Kidney (tissue), 22 donors: ENCODE results near the gene HERC4. TPM values are rescaled to one million over a fixed set of nuclear protein-coding genes. Genes with fewer than 3 reads are reported as not detected.

ENCODE experiments used
- DNase-seq, 5 donors: peaks; one replicate each; pipeline ENCODE4 v3.0.0-alpha.2; 2013 to 2020
- FAIRE-seq: peaks from 2 replicates; lab custom pipeline; 2012; peaks lifted over from hg19 to GRCh38; lab: Jason Lieb, UNC
- H3K27ac ChIP-seq, 2 donors: one replicate each; pipeline ENCODE4 v1.7.0; 2013; ENCODE audit warnings: low read depth in 2 of 2, low read length in 2 of 2, inconsistent platforms in 1 of 2
- H3K27me3 ChIP-seq: one replicate; pipeline ENCODE4 v1.7.1; 2013; ENCODE audit warnings: low read length, inconsistent platforms; ENCODE audit not compliant: control insufficient read depth, insufficient read depth
- H3K36me3 ChIP-seq, 3 donors: one replicate each; pipeline versions ENCODE4 v1.7.0 to v1.7.1; 2013; ENCODE audit warnings: low read length in 3 of 3, control low read depth in 1 of 3, inconsistent platforms in 1 of 3; ENCODE audit not compliant: insufficient read depth in 3 of 3, control insufficient read depth in 2 of 3
- H3K4me1 ChIP-seq, 3 donors: one replicate each; pipeline versions ENCODE4 v1.7.0 to v1.7.1; 2013; ENCODE audit warnings: low read length in 3 of 3, inconsistent platforms in 1 of 3, low read depth in 1 of 3; ENCODE audit not compliant: control insufficient read depth in 2 of 3, insufficient read depth in 2 of 3
- H3K4me3 ChIP-seq, 3 donors: one replicate each; pipeline versions ENCODE4 v1.7.0 to v1.8.1; 2013; ENCODE audit warnings: low read length in 3 of 3, control low read depth in 1 of 3, inconsistent platforms in 1 of 3
- H3K9ac ChIP-seq, 3 donors: one replicate each; pipeline versions ENCODE4 v1.7.0 to v1.7.1; 2013; ENCODE audit warnings: low read length in 3 of 3, control low read depth in 1 of 3, inconsistent platforms in 1 of 3
- H3K9me3 ChIP-seq, 3 donors: one replicate each; pipeline versions ENCODE4 v1.7.0 to v1.7.1; 2013; ENCODE audit warnings: low read length in 3 of 3, control low read depth in 1 of 3, inconsistent platforms in 1 of 3; ENCODE audit not compliant: control insufficient read depth in 2 of 3, insufficient read depth in 1 of 3
- intact Hi-C: fragments of 100-400 bp; cut with DNase I; formaldehyde crosslinking; loops from one replicate; pipeline ENCODE4 v1.11.1; 2022
- long read RNA-seq, 10 donors: library from polyadenylated mRNA in 1 of 10; unstranded in 1 of 10; transcript quantifications; one replicate each; pipeline ENCODE4 v2.0.0 and lab custom pipeline, GENCODE V29; 2021 to 2026
- polyA plus RNA-seq: library from polyadenylated mRNA; stranded (reverse); fragments of 350-450 nt; fragmentation: Illumina TruSeq; extraction: RNeasy Lipid Tissue Mini Kit (QIAGEN cat#74804); gene quantifications from one replicate; pipeline ENCODE4 v1.2.3, GENCODE V29; 2014; ENCODE audit warnings: low read depth, low replicate concordance; ENCODE audit not compliant: insufficient read depth
- total RNA-seq: library from RNA; stranded (reverse); fragmentation: NEBNext Ultra II Directional; extraction: Animal tissue kit (Norgen Biotek cat#: 25700); gene quantifications from one replicate; pipeline ENCODE4 v1.2.1, GENCODE V29; 2021
- TF ChIP-seq, protein P1 (sequence below): IDR thresholded peaks from 3 replicates; pipeline ENCODE4 v1.5.1; 2012; ENCODE audit warnings: mild to moderate bottlenecking, moderate library complexity, borderline replicate concordance; ENCODE audit not compliant: insufficient read depth; ENCODE audit errors: extremely low read depth
- donor health status: control.
- donor health status: control.
- donor health status: control.
- donor health status: control.
- donor health status: control.
- donor health status: DM: yes; HTN: yes; CAD: no.
- donor health status: Normal renal cell carcinoma (clear cell type).

The HERC4 gene, protein sequence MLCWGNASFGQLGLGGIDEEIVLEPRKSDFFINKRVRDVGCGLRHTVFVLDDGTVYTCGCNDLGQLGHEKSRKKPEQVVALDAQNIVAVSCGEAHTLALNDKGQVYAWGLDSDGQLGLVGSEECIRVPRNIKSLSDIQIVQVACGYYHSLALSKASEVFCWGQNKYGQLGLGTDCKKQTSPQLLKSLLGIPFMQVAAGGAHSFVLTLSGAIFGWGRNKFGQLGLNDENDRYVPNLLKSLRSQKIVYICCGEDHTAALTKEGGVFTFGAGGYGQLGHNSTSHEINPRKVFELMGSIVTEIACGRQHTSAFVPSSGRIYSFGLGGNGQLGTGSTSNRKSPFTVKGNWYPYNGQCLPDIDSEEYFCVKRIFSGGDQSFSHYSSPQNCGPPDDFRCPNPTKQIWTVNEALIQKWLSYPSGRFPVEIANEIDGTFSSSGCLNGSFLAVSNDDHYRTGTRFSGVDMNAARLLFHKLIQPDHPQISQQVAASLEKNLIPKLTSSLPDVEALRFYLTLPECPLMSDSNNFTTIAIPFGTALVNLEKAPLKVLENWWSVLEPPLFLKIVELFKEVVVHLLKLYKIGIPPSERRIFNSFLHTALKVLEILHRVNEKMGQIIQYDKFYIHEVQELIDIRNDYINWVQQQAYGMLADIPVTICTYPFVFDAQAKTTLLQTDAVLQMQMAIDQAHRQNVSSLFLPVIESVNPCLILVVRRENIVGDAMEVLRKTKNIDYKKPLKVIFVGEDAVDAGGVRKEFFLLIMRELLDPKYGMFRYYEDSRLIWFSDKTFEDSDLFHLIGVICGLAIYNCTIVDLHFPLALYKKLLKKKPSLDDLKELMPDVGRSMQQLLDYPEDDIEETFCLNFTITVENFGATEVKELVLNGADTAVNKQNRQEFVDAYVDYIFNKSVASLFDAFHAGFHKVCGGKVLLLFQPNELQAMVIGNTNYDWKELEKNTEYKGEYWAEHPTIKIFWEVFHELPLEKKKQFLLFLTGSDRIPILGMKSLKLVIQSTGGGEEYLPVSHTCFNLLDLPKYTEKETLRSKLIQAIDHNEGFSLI
- 47.1 TPM for total RNA-seq
- 13.3 TPM for polyA plus RNA-seq
- long read RNA-seq, donor 1, partial matches to known transcripts = 0 of 1 reads
- long read RNA-seq, donor 1, other reads (novel, unspliced or antisense) = 0 of 1 reads
- long read RNA-seq, donor 2, partial matches to known transcripts = 8 of 14 reads
- long read RNA-seq, donor 2, other reads (novel, unspliced or antisense) = 0 of 14 reads
- long read RNA-seq, donor 3, partial matches to known transcripts = 0 of 3 reads
- long read RNA-seq, donor 3, other reads (novel, unspliced or antisense) = 0 of 3 reads
- long read RNA-seq, donor 4, partial matches to known transcripts = 0 of 2 reads
- long read RNA-seq, donor 4, other reads (novel, unspliced or antisense) = 0 of 2 reads
- long read RNA-seq, donor 5, full-length matches to known transcripts = 3 of 3 reads
- long read RNA-seq, donor 5, partial matches to known transcripts = 0 of 3 reads
- long read RNA-seq, donor 5, other reads (novel, unspliced or antisense) = 0 of 3 reads
- long read RNA-seq, donor 6, full-length matches to known transcripts = 3 of 3 reads
- long read RNA-seq, donor 6, partial matches to known transcripts = 0 of 3 reads
- long read RNA-seq, donor 6, other reads (novel, unspliced or antisense) = 0 of 3 reads
- long read RNA-seq, donor 7, transcript HERC4-202 (25 exons, 3,905 nt) = major isoform, 9 of 21 reads
- long read RNA-seq, donor 7, partial matches to known transcripts = 3 of 21 reads
- long read RNA-seq, donor 7, other reads (novel, unspliced or antisense) = 9 of 21 reads
- long read RNA-seq, donor 8 = 0 reads
- long read RNA-seq, donor 9, partial matches to known transcripts = 0 of 1 reads
- long read RNA-seq, donor 9, other reads (novel, unspliced or antisense) = 0 of 1 reads
- long read RNA-seq, donor 10, partial matches to known transcripts = 0 of 5 reads
- long read RNA-seq, donor 10, other reads (novel, unspliced or antisense) = 0 of 5 reads

DNA sequence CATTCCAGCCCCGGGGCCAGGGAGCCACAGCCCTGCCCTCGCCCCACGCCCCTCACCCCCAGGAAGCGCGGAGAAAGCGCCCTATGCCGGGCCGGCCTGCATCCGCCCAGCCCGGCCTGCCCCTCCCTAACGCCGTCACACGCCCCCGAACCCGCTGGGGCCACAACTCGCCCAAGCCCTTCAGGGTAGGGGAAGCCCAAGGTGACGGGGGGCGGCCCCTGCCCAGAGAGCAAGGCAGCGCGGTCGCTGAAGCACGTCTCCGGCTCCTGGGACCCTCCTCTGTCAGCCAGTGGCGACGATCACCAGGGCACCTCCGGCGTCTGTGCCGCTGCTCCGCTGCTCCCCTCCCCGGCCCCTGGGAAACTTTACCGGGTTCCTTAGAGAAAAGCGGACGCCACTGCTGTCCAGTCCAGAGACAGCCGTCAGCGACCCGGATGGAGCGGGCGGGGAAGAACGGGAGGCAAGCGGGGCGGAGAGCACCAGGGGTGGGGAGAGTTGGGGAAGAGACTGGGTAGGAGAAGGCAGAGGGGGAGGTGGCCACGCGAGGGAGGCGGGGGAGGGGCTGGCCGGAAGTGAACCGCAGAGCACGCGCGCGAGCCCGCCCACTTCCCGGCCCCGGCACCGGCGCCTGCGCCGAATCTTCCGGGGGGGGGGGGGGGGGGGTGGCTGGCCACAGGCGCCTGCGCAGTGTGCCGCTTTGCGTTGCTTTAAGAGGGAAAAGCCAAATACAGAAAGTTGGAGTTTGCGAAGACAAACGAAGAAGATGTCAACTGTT lies at the start of gene HERC4:
Gene HERC4 (minus strand): TSS at position 509 of the 775 bp plus-strand sequence. CDS start 2,175 bp downstream, outside the sequence.
- intact Hi-C loops = no loop called here
- FAIRE-seq (no peak), DNase-seq (peak; percentile 96 to 98 (median 97))
- Histone ChIP-seq H3K36me3 (no peaks in the 10 kb centered on the region), H3K9me3 (no peaks in the 10 kb centered on the region), H3K27ac (peak within 1 kb of the TSS; percentile 99), H3K4me1 (peaks cover 0 to 8% (median 3%) of the 10 kb centered on the region in 3 donors), H3K4me3 (peak within 1 kb of the TSS; percentile 92 to 95 (median 95)), H3K27me3 (no peaks in the 10 kb centered on the region), H3K9ac (peak within 1 kb of the TSS; percentile 88 to 98 (median 96))
- TF ChIP-seq, protein P1, sequence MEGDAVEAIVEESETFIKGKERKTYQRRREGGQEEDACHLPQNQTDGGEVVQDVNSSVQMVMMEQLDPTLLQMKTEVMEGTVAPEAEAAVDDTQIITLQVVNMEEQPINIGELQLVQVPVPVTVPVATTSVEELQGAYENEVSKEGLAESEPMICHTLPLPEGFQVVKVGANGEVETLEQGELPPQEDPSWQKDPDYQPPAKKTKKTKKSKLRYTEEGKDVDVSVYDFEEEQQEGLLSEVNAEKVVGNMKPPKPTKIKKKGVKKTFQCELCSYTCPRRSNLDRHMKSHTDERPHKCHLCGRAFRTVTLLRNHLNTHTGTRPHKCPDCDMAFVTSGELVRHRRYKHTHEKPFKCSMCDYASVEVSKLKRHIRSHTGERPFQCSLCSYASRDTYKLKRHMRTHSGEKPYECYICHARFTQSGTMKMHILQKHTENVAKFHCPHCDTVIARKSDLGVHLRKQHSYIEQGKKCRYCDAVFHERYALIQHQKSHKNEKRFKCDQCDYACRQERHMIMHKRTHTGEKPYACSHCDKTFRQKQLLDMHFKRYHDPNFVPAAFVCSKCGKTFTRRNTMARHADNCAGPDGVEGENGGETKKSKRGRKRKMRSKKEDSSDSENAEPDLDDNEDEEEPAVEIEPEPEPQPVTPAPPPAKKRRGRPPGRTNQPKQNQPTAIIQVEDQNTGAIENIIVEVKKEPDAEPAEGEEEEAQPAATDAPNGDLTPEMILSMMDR = no peak

DNA sequence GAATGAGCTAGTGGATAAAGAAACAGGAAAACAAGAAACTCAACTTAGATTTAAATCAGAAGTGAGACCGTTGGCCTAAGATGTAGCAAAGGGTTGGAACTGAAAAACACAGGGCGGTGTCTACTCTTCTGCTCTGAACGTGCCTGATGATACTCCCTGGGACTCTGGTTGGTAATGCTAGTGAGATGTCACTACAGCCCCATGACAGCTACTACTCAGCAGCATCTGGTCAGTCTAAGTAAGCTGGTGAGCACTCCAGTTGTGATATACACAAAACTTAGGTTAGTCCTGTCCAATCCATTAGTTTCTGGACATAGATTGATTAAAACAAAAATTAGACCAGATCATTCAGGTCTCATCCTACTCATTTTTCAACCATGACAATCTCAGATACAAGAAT lies 49.6 kb upstream of the HERC4 start:
- Histone ChIP-seq H3K4me1 (no peaks in the 10 kb centered on the region), H3K9ac (no peak overlapping the region), H3K36me3 (no peaks in the 10 kb centered on the region), H3K27me3 (no peaks in the 10 kb centered on the region), H3K27ac (no peak overlapping the region), H3K9me3 (no peaks in the 10 kb centered on the region), H3K4me3 (no peak overlapping the region)
- DNase-seq (no peak), FAIRE-seq (no peak)
- TF ChIP-seq, protein P1 = no peak
- intact Hi-C loops = no loop called here
